OCI-LY1 (cell line): Measurements from ENCODE around the gene BRIP1.

ENCODE experiments used
- EZH2 ChIP-seq: fragments of 200-600 bp; sonication (generic), shearing (Covaris generic); IDR thresholded peaks from 2 replicates; pipeline ENCODE4 v1.8.0; 2017; ENCODE audit warnings: borderline replicate concordance, mixed run types, mild to moderate bottlenecking, antibody characterized with exemption, low read length, moderate library complexity, mixed read lengths
- TF ChIP-seq, protein P1 (sequence below): fragments of 200-600 bp; sonication (generic), shearing (Covaris generic); IDR thresholded peaks from 2 replicates; pipeline ENCODE4 v1.5.1; 2017; ENCODE audit warnings: mild to moderate bottlenecking, antibody characterized with exemption, low read length, moderate library complexity, mixed read lengths

DNA sequence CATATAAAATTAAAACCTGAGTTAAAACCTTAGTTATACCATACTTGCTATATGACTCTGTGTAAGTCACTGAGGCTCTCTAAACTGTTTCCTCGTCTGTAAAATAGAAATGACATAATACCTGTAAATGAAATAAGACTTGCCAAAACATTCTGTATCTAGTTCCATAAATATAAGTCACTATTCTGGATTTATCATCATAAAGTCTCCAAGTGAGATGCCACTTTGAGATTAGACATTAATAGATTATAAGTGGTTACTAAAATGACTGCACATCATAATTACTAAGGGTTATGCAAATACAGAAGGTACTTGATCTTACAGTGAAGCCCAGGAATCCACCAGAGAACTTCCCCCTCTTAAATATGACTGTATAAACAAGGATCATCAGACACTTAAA lies 12.0 kb upstream of the BRIP1 start:
- TF ChIP-seq EZH2, result no peak
- TF ChIP-seq, protein P1, sequence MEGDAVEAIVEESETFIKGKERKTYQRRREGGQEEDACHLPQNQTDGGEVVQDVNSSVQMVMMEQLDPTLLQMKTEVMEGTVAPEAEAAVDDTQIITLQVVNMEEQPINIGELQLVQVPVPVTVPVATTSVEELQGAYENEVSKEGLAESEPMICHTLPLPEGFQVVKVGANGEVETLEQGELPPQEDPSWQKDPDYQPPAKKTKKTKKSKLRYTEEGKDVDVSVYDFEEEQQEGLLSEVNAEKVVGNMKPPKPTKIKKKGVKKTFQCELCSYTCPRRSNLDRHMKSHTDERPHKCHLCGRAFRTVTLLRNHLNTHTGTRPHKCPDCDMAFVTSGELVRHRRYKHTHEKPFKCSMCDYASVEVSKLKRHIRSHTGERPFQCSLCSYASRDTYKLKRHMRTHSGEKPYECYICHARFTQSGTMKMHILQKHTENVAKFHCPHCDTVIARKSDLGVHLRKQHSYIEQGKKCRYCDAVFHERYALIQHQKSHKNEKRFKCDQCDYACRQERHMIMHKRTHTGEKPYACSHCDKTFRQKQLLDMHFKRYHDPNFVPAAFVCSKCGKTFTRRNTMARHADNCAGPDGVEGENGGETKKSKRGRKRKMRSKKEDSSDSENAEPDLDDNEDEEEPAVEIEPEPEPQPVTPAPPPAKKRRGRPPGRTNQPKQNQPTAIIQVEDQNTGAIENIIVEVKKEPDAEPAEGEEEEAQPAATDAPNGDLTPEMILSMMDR, result no peak
